K562 (cell line): ENCODE data around the gene SCGB1D1.

ENCODE experiments used
- BCOR ChIP-seq: fragments of 450-650 bp; IDR thresholded peaks from 2 replicates; pipeline ENCODE4 v1.6.1; 2016
- BHLHE40 ChIP-seq: IDR thresholded peaks from 2 replicates; pipeline ENCODE4 v1.6.1; 2011; ENCODE audit warnings: low read length, improper control_type of control experiment
- CCNT2 ChIP-seq: IDR thresholded peaks from 2 replicates; pipeline ENCODE4 v1.6.1; 2011; ENCODE audit warnings: borderline replicate concordance, low read depth, mild to moderate bottlenecking, moderate library complexity, mixed read lengths, low read length; ENCODE audit not compliant: insufficient read length; ENCODE audit errors: extremely low read depth
- RNF2 ChIP-seq: sonication (generic); IDR thresholded peaks from 2 replicates; pipeline ENCODE4 v1.6.1; 2016
- TF ChIP-seq, protein P1 (sequence below), 3 experiments: IDR thresholded peaks in 2 of 3; conservative IDR thresholded peaks in 1 of 3; 2 replicates each; pipeline ENCODE4 v1.5.1; 2011 to 2012; ENCODE audit warnings: low read length in 3 of 3, mild to moderate bottlenecking in 3 of 3, control low read depth in 2 of 3, improper control_type of control experiment in 1 of 3, inconsistent platforms in 1 of 3, low read depth in 1 of 3, mixed read lengths in 1 of 3, moderate library complexity in 1 of 3; ENCODE audit not compliant: insufficient read depth in 2 of 3

DNA sequence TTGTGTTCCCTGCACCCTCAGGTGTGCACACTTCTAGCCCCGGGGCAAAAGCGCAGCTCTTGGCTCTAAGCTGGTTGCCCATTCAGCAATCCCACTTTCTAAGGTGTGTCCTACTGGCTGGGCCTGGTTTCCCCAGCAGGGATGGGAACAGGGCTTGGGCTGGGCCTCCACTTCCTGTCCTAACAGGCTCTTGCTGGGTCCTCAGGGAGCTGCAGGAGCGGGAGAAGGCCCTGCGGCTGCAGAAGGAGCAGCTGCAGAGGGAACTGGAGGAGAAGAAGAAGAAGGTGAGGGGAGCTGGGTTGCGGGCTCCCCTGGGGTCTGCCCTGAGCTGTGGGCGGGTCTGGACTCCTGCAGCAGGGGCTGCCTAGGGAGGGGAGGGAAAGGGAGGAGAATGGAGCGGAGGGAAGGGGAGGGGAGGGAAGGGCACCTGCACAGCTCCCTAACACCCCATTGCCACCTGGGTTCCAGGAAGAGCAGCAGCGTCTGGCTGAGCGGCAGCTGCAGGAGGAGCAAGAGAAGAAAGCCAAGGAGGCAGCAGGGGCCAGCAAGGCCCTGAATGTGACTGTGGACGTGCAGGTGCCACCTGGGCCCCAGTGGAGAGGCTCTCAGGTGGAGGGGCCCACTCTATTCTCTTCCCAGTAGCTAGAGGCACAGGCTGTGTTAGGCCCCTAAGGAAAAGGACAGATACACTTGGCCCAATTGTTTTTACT, 41.6 kb upstream of the SCGB1D1 start:
- no peak for TF ChIP-seq BHLHE40
- TF ChIP-seq, protein P1, sequence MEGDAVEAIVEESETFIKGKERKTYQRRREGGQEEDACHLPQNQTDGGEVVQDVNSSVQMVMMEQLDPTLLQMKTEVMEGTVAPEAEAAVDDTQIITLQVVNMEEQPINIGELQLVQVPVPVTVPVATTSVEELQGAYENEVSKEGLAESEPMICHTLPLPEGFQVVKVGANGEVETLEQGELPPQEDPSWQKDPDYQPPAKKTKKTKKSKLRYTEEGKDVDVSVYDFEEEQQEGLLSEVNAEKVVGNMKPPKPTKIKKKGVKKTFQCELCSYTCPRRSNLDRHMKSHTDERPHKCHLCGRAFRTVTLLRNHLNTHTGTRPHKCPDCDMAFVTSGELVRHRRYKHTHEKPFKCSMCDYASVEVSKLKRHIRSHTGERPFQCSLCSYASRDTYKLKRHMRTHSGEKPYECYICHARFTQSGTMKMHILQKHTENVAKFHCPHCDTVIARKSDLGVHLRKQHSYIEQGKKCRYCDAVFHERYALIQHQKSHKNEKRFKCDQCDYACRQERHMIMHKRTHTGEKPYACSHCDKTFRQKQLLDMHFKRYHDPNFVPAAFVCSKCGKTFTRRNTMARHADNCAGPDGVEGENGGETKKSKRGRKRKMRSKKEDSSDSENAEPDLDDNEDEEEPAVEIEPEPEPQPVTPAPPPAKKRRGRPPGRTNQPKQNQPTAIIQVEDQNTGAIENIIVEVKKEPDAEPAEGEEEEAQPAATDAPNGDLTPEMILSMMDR (IDR thresholded peaks at IDR 0.05 in 2 of 3, conservative IDR thresholded peaks at IDR 0.05 in 1 of 3; ENCODE audit: insufficient read depth in 2 of 3, low read depth in 1 of 3, low read length in 3 of 3): no peak
- no peak for TF ChIP-seq CCNT2
- TF ChIP-seq BCOR: no peak
- no peak for TF ChIP-seq RNF2
